ENCODE results near the gene LHPP.
A peak's percentile ranks its signal among the peaks of the same experiment; 100 is the strongest.

Gene LHPP

GRCh38 chr10:124654686-124655085, 193.1 kb downstream of the LHPP start:
- H3K4me1 ChIP-seq (ENCODE audit: control extremely low read depth in 1 of 4, control insufficient read depth in 4 of 4, insufficient read depth in 4 of 4, low read length in 3 of 4): peaks cover 9 to 67% (median 41%) of the 10 kb centered on the region in 4 experiments
- H3K27ac ChIP-seq (ENCODE audit: insufficient read depth in 1 of 2, low read depth in 1 of 2, low read length in 2 of 2, poor library complexity in 1 of 2, severe bottlenecking in 2 of 2): no peak overlapping the region
- no peak for DNase-seq
- WGBS (ENCODE audit: insufficient coverage): 68% methylated on average over 5 of the region's 7 CpGs
- no peaks in the 10 kb centered on the region for H3K9me3 ChIP-seq (ENCODE audit: control extremely low read depth in 1 of 5, control insufficient read depth in 4 of 5, insufficient read depth in 2 of 5, low read depth in 1 of 5, low read length in 4 of 5)
- no peak overlapping the region for H3K4me3 ChIP-seq (ENCODE audit: control insufficient read depth in 1 of 7, extremely low read depth in 1 of 7, insufficient read depth in 4 of 7, low read depth in 2 of 7, low read length in 6 of 7)
- peaks cover 0 to 25% (median 5%) of the 10 kb centered on the region in 4 experiments for H3K36me3 ChIP-seq (ENCODE audit: control insufficient read depth in 4 of 4, insufficient read depth in 4 of 4, low read length in 3 of 4)
- H3K27me3 ChIP-seq (replicated peaks in 2 of 5; ENCODE audit: control insufficient read depth in 4 of 5, insufficient read depth in 5 of 5, low read length in 4 of 5): no peaks in the 10 kb centered on the region
- ChIA-PET POLR2A (no interaction called here), CTCF (interaction anchor here (0.6 to 1.8 kb wide), 8 partner anchors 9 to 132 kb away, joined by 3 to 11 read pairs (median 4); no protein-coding TSS in a partner anchor)

GRCh38 chr10:124655191-124656112, 193.8 kb downstream of the LHPP start:
- peaks cover 0 to 28% (median 5%) of the 10 kb centered on the region in 4 experiments for H3K36me3 ChIP-seq (ENCODE audit: control insufficient read depth in 4 of 4, insufficient read depth in 4 of 4, low read length in 3 of 4)
- no peak overlapping the region for H3K4me3 ChIP-seq (ENCODE audit: control insufficient read depth in 1 of 7, extremely low read depth in 1 of 7, insufficient read depth in 4 of 7, low read depth in 2 of 7, low read length in 6 of 7)
- WGBS (ENCODE audit: insufficient coverage): 86% methylated on average over 12 of the region's 13 CpGs
- POLR2A ChIA-PET: no interaction called here
- no peak overlapping the region for H3K27ac ChIP-seq (ENCODE audit: insufficient read depth in 1 of 2, low read depth in 1 of 2, low read length in 2 of 2, poor library complexity in 1 of 2, severe bottlenecking in 2 of 2)
- H3K9me3 ChIP-seq (ENCODE audit: control extremely low read depth in 1 of 5, control insufficient read depth in 4 of 5, insufficient read depth in 2 of 5, low read depth in 1 of 5, low read length in 4 of 5): no peaks in the 10 kb centered on the region
- CTCF ChIA-PET: interaction anchor here (1.0 to 1.8 kb wide), 8 partner anchors 9 to 131 kb away, joined by 3 to 11 read pairs (median 4); no protein-coding TSS in a partner anchor
- H3K27me3 ChIP-seq (replicated peaks in 2 of 5; ENCODE audit: control insufficient read depth in 4 of 5, insufficient read depth in 5 of 5, low read length in 4 of 5): no peaks in the 10 kb centered on the region
- H3K4me1 ChIP-seq (ENCODE audit: control extremely low read depth in 1 of 4, control insufficient read depth in 4 of 4, insufficient read depth in 4 of 4, low read length in 3 of 4): peaks cover 4 to 59% (median 33%) of the 10 kb centered on the region in 4 experiments
- DNase-seq: no peak

DNA sequence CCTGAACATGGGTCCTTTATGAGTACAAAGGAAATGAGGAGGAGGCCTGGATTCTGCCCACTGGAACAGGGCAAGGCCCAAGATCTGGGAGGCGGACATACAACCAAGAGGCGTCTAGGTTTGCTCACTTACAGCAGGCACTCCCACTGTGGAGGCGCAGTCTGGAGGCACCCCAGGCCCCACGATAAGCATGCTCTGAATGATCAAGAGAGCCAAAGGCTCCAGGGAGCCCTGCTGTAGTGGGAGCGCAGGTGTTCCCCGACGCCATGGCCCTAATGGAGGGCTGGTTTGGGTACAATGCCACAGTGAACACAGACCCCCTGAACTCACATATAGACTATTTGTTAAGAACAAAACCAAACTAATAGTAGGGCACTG, 194.5 kb downstream of the LHPP start:
- no peak overlapping the region for H3K27ac ChIP-seq (ENCODE audit: insufficient read depth in 1 of 2, low read depth in 1 of 2, low read length in 2 of 2, poor library complexity in 1 of 2, severe bottlenecking in 2 of 2)
- CTCF ChIA-PET: interaction anchor here (1.0 to 1.8 kb wide), 3 partner anchors 8 to 118 kb away, joined by 3 to 11 read pairs (median 4); no protein-coding TSS in a partner anchor
- 100% methylated on average over 3 of the region's 7 CpGs for WGBS (ENCODE audit: insufficient coverage)

DNA sequence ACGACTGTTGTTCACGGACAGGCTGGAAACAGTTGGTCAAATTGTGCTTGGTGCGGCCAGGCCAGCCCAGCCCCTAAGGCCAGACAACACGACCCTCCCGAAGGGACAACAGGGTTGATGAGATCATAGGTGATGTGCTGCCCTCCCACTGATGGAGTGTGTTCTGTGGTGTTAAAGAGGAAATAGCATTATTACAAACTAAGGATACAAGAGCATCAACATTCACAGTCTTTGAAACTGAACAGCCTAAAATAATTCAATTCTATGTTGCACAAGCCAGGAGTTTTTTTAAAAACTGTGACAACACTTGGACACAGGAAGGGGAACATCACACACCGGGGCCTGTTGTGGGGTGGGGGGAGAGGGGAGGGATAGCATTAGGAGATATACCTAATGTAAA, 194.9 kb downstream of the LHPP start:
- CTCF ChIA-PET: no interaction called here
- POLR2A ChIA-PET: no interaction called here
- H3K36me3 ChIP-seq (ENCODE audit: control insufficient read depth in 4 of 4, insufficient read depth in 4 of 4, low read length in 3 of 4): peaks cover 0 to 35% (median 5%) of the 10 kb centered on the region in 4 experiments
- WGBS (ENCODE audit: insufficient coverage): 98% methylated on average over 3 of the region's 6 CpGs
- no peak for DNase-seq
- peaks cover 2 to 48% (median 22%) of the 10 kb centered on the region in 4 experiments for H3K4me1 ChIP-seq (ENCODE audit: control extremely low read depth in 1 of 4, control insufficient read depth in 4 of 4, insufficient read depth in 4 of 4, low read length in 3 of 4)
- H3K27ac ChIP-seq (ENCODE audit: insufficient read depth in 1 of 2, low read depth in 1 of 2, low read length in 2 of 2, poor library complexity in 1 of 2, severe bottlenecking in 2 of 2): no peak overlapping the region
- H3K27me3 ChIP-seq (replicated peaks in 2 of 5; ENCODE audit: control insufficient read depth in 4 of 5, insufficient read depth in 5 of 5, low read length in 4 of 5): no peaks in the 10 kb centered on the region
- H3K9me3 ChIP-seq (ENCODE audit: control extremely low read depth in 1 of 5, control insufficient read depth in 4 of 5, insufficient read depth in 2 of 5, low read depth in 1 of 5, low read length in 4 of 5): no peaks in the 10 kb centered on the region
- no peak overlapping the region for H3K4me3 ChIP-seq (ENCODE audit: control insufficient read depth in 1 of 7, extremely low read depth in 1 of 7, insufficient read depth in 4 of 7, low read depth in 2 of 7, low read length in 6 of 7)

More for the DNA sequence above, 194.5 kb downstream of the LHPP start:
- H3K36me3 ChIP-seq (ENCODE audit: control insufficient read depth in 4 of 4, insufficient read depth in 4 of 4, low read length in 3 of 4): peaks cover 0 to 31% (median 5%) of the 10 kb centered on the region in 4 experiments
- no peaks in the 10 kb centered on the region for H3K9me3 ChIP-seq (ENCODE audit: control extremely low read depth in 1 of 5, control insufficient read depth in 4 of 5, insufficient read depth in 2 of 5, low read depth in 1 of 5, low read length in 4 of 5)
- peaks cover 2 to 53% (median 26%) of the 10 kb centered on the region in 4 experiments for H3K4me1 ChIP-seq (ENCODE audit: control extremely low read depth in 1 of 4, control insufficient read depth in 4 of 4, insufficient read depth in 4 of 4, low read length in 3 of 4)
- DNase-seq: no peak
- H3K4me3 ChIP-seq (ENCODE audit: control insufficient read depth in 1 of 7, extremely low read depth in 1 of 7, insufficient read depth in 4 of 7, low read depth in 2 of 7, low read length in 6 of 7): no peak overlapping the region
- H3K27me3 ChIP-seq (replicated peaks in 2 of 5; ENCODE audit: control insufficient read depth in 4 of 5, insufficient read depth in 5 of 5, low read length in 4 of 5): no peaks in the 10 kb centered on the region
- POLR2A ChIA-PET: no interaction called here

DNA sequence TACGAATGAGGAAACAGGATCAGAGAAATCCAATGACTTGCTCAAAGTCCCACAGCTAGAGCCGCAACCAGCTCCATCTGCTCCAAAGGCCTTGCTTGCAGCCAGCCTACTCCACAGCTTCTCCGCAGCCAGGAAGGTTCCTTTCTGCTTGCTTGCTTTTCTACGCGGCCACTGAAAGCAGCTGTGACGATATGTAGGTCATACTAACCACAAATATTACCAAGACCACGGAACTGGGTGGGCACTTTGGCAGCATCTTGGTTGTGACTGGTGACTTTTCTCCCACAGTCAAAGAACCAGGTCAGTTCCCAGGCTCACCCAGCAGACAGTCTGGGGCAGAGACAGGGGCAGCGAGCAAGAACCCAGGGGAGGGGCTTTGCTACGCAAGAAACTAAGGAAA, 196.2 kb downstream of the LHPP start:
- POLR2A ChIA-PET: no interaction called here
- peaks cover 2 to 39% (median 6%) of the 10 kb centered on the region in 4 experiments for H3K36me3 ChIP-seq (ENCODE audit: control insufficient read depth in 4 of 4, insufficient read depth in 4 of 4, low read length in 3 of 4)
- H3K27ac ChIP-seq (ENCODE audit: insufficient read depth in 1 of 2, low read depth in 1 of 2, low read length in 2 of 2, poor library complexity in 1 of 2, severe bottlenecking in 2 of 2): no peak overlapping the region

GRCh38 chr10:124658591-124659242, 197.1 kb downstream of the LHPP start:
- H3K4me1 ChIP-seq (ENCODE audit: control extremely low read depth in 1 of 4, control insufficient read depth in 4 of 4, insufficient read depth in 4 of 4, low read length in 3 of 4): peaks cover 0 to 34% (median 15%) of the 10 kb centered on the region in 4 experiments

More for the DNA sequence above, 196.2 kb downstream of the LHPP start:
- H3K4me1 ChIP-seq (ENCODE audit: control extremely low read depth in 1 of 4, control insufficient read depth in 4 of 4, insufficient read depth in 4 of 4, low read length in 3 of 4): peaks cover 0 to 35% (median 15%) of the 10 kb centered on the region in 4 experiments
- CTCF ChIA-PET: interaction anchor here (0.7 to 1.0 kb wide), 3 partner anchors 9 to 84 kb away, joined by 3 read pairs; no protein-coding TSS in a partner anchor
- H3K9me3 ChIP-seq (ENCODE audit: control extremely low read depth in 1 of 5, control insufficient read depth in 4 of 5, insufficient read depth in 2 of 5, low read depth in 1 of 5, low read length in 4 of 5): no peaks in the 10 kb centered on the region
- H3K27me3 ChIP-seq (replicated peaks in 2 of 5; ENCODE audit: control insufficient read depth in 4 of 5, insufficient read depth in 5 of 5, low read length in 4 of 5): no peaks in the 10 kb centered on the region
- 68% methylated on average over 6 of the region's 9 CpGs for WGBS (ENCODE audit: insufficient coverage)
- DNase-seq: peak; percentile 62 to 85 (median 80)
- H3K4me3 ChIP-seq (ENCODE audit: control insufficient read depth in 1 of 7, extremely low read depth in 1 of 7, insufficient read depth in 4 of 7, low read depth in 2 of 7, low read length in 6 of 7): no peak overlapping the region

More at GRCh38 chr10:124658591-124659242, 197.1 kb downstream of the LHPP start:
- Histone ChIP-seq H3K4me3 (ENCODE audit: control insufficient read depth in 1 of 7, extremely low read depth in 1 of 7, insufficient read depth in 4 of 7, low read depth in 2 of 7, low read length in 6 of 7) (no peak overlapping the region), H3K36me3 (ENCODE audit: control insufficient read depth in 4 of 4, insufficient read depth in 4 of 4, low read length in 3 of 4) (peaks cover 2 to 44% (median 8%) of the 10 kb centered on the region in 4 experiments), H3K27me3 (replicated peaks in 2 of 5; ENCODE audit: control insufficient read depth in 4 of 5, insufficient read depth in 5 of 5, low read length in 4 of 5) (no peaks in the 10 kb centered on the region), H3K27ac (ENCODE audit: insufficient read depth in 1 of 2, low read depth in 1 of 2, low read length in 2 of 2, poor library complexity in 1 of 2, severe bottlenecking in 2 of 2) (no peak overlapping the region), H3K9me3 (ENCODE audit: control extremely low read depth in 1 of 5, control insufficient read depth in 4 of 5, insufficient read depth in 2 of 5, low read depth in 1 of 5, low read length in 4 of 5) (no peaks in the 10 kb centered on the region)
- CTCF ChIA-PET: interaction anchor here (1.1 to 2.6 kb wide), 7 partner anchors 10 to 83 kb away, joined by 3 to 14 read pairs (median 8); no protein-coding TSS in a partner anchor
- 98% methylated on average over 5 of the region's 12 CpGs for WGBS (ENCODE audit: insufficient coverage)
- POLR2A ChIA-PET: no interaction called here
- no peak for DNase-seq
